IPS-NIHi7 (cell line): Measurements from ENCODE around the gene NSG1.

Experiments
- DNase-seq: peaks from one replicate; pipeline ENCODE4 v3.0.0; 2012; ENCODE audit warnings: mixed read lengths; ENCODE audit errors: extremely low spot score

Gene NSG1

DNA sequence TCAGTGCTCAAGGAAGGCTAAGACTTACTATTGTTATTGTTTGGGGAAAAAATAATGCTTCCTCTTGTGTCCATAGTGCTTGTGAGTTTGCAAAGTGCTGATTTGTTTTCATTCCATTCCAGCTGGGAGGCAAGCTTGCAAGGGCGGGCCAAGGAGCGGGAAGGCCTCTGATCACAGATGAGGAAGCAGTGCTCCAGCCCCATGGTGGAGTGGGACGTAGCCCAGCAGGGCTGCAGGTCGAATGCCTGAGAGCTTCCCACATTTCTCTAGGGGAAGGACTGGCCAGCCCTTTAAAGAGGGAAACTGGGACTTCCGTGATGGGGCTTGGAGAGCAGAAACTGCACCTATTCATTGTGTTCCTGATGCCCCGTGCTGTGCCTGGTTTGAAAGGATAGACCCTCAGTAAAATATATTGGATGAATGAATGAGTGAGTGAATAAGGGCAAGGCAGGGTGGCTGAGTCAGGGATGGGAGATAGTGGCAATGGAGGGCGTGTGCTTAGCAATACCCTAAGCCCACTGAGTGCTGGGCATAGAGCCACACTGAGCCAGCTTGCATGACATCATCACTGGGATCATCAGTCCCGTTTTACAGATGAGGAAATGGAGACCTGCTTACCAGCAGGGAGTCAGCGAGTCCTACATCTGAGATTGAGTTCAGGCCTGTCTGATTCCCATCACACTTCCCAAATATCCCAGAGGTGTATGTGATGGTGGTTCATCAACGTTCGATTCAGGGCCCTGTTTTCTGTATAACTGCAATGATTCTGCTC lies 17.9 kb upstream of the NSG1 start:
- no peak for DNase-seq

DNA sequence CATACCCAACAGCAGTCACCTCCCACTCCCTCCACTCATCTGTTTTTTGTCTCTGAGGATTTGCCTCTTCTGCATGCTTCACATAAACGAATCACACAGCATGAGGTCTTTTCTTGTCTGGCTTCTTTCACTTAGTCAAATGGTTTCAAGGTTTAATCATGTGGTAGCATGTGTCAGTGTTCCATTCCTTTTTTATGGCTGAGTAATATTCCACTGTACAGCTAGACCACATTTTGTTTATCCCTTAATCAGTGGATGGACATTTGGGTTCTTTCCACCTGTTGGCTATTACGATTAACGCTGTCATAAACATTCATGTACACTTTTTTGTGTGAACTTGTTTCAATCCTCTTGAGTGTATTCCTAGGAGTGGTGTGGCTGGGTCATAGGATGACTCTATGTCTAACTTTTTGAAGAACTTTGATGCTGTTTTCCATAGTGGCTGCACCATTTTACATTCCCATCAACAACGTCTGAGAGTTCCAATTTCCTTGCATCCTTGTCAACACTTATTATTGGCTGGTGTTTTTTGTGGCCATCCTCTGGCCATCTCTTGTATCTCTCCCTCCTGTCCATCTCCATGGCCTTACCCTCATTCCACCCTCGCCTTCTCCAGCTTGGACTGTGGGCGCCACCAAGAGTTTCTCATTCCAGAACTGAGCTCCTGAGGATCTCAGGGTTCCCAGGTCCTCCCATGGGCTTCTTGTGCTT lies 12.4 kb upstream of the NSG1 start:
- DNase-seq: no peak

DNA sequence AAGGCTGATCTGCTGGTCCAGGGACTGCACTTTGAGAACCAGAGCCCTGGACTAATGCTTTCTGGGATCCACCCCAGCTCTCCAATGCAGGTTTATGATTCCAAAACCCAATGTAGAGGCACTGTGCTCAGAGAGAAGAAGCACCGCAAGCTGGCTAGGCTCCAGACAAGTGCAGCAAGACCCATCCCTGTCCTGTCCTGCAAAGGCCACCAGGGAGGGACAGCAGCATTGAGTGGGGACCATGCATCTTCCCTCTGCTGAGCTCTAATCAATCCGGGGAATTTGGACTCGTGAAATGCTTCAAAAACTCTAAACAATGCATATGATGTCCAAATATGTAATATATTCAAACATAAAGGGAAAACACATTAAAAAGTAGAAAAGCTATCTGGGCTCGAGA lies 10.8 kb upstream of the NSG1 start:
- no peak for DNase-seq

DNA sequence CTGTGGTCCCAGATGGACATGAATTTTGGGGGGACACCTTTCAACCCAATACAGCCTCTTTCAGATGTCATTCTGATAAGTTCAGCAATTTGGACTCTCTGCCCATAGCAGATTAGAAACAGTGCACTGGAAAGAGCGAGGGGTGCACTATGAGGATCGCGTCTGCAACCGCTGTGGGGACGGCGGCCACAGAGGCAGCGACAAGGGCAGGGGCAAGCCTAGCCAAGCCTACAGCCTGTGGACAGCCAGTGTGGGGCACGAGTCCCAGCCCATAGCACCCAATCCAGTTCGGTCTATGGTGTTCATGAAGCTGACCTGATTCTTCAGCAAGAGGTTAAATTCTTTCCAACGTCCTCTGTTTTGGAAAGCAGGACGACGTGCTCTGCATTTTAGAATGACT lies 9.7 kb upstream of the NSG1 start:
- DNase-seq: no peak

DNA sequence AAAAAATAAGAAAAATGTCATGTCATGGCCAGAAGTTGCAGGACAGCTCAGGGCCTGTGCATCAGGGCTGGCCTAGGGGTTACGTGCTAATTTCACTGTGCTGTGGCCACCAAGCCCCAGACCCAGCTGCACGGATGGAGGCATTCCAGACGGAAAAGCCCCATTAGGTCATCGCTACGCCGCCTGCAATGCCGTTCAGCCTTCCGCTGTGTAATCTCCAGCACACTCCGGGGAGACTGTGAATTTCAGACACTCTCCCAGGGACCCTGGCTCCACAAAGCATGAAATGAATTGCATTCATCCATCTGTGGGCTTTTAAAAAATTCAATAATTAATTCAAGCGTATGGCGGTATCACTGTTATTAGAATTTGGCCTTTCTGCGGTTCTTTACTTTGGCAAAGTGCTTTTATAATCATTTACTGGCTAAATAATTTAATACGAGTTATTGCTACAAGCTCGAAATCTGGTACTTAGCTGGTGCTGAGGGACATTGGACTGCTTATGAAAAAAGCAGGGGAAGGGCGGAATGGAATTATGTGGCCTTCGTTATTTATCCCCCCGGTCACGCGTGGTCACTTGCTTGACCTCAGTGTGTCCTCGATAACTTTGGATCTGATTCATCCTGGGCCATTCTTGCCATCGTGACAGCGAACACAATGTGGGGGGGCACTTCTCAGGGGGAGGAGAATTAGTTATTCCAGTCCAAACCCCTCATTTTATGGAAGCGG lies 9.0 kb upstream of the NSG1 start:
- no peak for DNase-seq

DNA sequence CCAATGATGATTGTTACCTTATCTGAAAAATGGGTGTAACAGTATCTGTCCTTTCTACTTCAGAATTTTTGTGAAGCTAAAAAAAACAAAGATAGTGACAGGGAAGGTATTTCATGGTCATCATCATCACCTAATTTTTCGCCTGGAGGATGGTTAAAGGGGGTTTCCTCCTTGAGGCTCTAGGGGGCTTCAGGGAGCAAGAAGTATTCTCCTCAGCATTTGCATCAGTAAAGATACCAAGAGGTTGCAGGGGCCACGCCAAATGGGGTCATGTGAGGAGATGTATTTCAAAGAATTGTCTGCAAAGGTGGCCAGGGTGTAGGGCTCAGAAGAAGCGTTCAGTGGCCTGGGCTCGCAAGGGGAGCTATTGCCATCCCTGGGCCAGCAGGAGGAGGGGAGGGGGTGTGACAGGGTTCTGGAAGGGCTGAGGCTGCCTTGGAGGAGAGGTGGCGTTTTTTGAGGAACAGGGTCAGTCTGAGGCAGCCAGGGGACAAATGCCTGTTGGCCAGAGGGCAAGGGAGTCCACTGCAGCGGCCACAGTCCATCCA lies 7.3 kb upstream of the NSG1 start:
- peak; percentile 51 for DNase-seq

DNA sequence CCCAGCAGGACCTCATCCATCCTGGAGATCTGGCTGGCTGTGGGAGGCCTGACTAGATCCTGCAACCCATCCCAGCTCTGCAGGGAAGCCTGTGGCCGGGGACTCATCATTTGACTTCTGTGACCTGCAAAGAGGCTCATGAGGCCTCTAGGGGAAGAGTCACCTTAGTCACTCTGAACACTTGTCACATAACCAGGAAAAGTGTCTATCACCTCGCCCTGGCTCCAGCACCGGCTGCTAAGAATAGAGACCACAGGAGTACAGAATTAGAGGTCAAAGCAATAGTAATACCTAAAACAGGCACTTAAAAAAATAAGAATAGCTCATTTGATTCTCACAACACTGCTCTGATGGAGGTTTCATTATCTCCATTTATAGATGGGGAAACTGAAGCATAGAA lies 3.8 kb upstream of the NSG1 start:
- DNase-seq: no peak

DNA sequence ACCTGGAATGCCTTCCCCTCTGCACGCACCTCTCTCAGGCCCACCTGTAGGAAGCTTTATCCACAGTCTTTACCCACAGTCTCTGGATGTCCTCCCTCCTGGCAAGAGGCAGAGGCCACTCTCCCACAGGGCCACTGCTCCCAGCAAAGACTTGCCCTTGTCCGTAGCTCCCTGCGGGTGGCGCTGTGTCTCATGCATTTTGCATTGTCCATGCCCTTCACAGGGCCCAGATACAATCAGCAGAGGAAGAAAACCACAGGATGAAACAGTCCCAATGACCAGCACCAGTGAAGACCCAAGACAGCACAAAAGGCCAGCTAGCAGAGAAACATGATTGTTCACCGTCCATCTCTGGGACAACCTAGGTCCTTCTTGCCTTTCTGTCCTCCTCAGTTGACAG lies 2.1 kb upstream of the NSG1 start:
- peak; percentile 80 for DNase-seq

DNA sequence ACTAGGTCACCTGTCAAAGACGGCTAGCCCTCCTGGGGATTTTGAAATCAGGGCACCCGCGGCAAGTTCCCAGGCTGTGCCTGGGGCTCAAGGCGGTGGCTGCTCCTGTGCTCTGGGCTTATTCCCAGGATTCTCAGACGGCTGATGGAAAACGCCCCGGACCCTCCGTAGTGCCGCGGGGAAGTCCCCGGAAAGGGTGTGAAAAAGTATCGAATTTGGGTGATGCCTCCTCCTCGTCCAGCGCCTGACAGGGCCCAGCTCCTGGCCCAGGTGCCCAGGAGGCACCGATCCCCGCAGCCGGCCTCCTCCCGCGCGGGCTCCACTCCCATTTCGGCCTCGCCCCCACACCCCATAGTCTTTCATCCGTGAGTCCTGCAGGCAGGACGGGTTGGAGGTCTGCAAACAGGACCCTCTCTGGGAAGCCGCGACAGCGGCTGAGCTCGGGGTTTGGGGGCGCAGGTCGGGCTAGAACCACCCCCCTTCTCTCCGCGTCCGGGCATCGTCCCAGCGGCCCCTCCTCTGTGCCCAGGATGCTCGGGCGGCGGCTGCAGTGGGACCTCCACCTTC lies 1.1 kb upstream of the NSG1 start:
- no peak for DNase-seq

DNA sequence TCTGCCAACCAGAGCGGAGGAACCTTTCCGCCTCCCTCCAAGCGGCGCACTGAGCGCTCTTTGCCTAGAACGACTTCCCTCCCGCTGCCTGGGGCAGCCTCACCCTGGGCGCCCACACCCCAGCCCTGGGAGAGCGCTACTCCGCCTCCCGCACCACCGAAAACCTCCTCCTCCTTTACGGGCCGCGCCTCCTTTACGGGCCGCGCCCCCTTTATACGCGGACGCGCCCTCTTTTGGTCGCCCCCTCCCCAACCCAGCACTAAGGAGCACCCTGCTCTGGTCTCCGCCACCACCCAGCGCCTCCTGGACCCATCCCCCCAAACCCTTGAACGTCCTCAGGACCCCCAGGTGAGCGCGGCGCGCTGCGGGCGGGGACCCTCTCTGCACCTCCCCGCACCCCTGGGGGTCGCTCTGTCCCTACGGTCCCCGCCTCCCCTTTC lies 586 bp upstream of the NSG1 start:
- no peak for DNase-seq

DNA sequence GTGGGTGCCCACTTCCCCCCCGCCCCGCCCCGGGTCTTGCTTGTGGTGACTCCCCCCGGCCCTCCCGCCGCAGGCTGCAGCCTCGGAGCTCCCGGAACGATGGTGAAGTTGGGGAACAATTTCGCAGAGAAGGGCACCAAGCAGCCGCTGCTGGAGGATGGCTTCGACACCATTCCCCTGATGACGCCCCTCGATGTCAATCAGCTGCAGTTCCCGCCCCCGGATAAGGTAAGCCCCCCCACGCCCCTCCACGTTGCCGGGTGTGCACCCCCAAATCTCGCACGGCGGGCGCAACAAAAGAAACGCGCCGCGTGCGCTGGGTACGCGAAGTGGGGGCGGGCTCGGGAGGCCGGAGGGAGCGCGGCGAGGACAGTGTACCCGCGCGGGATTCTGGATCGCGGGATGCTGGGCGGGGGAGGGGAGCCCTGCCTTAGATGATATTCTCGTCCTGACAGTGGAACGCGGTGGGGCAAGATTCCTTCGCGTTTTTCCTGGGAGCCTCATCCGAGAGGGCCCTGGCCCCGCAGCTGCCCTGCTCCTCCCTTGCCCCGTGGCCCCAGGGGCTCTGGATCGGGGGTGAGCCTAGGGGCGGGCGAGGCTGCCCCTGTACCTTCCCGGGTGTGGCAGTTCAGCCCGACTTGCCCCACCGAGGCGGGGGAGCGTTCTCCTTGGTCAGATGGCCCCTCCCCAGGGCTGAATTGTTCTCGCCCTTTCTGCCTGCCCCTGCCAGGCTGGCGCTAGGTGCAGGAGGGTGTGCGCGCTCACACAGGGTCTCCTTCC lies 819 bp downstream of the NSG1 start:
- no peak for DNase-seq

DNA sequence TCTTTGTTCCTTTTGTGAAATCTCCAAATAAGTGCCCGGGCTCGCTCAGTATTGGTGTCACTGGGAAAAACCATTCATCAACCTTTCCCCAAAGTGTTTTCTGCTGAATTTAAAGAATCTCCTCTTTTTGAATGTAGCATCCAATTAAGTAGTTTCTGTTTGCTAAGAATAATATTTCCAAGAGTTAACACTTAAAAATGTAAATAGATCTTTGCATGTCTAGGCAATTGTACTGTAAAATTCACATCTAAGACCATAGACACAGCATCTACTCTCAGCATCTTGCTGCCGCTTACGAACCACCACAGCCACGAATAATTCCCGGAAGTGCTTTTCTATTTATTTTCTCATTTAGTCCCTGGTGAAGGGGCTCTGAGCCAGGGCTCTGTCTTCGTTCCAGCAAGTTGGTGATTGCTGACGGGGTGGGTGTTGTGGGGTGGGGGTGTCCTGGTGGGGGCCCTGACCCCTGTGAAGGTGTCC lies 1.4 kb downstream of the NSG1 start:
- no peak for DNase-seq

DNA sequence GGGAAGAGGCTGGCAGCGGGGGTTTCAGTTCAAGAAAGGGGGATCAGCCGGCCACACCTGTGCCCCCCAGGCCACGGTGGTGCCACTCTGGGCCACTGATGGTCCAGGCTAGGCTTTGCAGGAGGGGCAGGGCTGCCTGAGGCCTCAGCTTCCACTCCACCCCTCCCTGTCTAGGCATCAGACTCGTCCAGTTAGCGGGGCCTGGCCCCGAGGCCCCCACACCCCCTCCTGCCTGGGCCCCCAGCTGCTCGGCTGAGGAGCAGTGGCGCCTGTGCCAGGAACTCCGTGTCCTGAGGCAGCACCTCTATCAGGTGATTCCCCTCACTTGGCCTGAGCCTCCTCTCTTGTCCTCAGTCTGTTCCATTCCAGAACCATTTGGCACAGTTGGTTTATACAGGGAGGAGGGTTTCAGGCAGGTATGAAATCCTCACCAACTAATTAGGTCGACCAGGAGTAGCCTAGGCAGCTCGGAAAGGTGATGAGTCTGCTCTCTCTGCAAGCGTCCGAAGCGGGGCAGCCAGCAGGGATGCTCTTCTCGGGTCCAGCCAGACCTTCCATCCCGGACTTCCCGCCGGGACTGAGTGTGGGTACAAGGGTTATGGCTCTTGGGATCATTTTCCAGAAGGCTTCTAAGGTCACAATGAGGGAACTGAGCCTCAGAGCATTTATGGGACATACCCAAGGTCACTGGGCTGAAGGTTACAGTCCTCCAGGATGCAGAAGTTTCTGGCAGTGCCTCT lies 2.1 kb downstream of the NSG1 start:
- no peak for DNase-seq

DNA sequence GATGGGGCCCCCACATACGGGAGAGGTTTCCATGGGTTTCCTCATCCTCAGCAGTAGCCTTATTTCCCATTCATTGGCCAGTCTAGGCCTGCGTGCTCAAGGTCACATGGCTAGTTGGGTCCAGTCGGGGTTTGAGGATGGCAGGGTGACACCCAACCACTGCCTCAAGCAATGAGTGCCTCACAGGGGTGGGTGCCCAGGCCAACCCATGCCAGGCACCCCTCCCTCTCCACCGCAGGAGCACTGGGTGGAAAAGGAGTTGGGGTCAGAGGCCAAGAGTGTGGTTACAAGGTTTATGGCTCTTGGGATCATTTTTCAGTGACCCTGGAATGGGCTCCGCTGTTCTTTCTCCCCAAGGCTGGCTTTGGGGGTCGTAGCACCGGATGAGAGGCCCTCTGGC lies 3.1 kb downstream of the NSG1 start:
- no peak for DNase-seq

DNA sequence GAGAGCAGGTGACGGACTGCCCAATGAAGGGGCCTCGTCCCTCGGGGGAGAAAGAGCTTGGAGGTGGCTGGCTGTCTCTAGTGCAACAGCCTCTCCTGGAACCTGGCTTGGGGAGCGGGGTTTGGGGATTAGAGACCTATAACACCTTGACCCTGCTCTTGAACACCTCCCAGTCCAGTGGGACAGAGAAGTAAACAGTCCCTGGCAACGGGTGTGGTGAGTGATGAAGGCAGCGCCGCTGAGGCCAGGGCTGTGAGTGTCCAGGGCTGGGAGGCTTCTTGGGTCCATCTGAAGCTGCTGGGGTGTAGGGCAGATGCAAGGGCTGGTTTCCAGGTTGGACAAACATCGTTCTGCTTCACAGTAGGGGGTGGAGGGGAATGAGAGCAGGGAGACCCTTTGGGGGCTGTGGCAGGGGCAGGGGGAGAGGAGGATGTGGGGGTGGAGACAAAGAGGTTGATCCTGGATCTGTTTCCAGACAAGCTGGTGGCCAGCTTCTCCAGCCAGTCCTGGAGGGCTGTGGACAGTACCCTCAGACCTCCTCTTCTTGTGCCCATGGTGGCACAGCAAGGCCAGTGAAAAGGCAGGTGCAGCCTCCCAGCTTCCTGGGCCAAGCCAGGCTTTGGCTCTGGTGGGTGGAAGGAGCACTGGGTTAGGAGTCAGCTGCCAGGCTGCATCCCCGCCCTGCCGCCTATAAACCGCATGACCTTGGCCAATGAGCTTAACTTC lies 3.8 kb downstream of the NSG1 start:
- DNase-seq: no peak

DNA sequence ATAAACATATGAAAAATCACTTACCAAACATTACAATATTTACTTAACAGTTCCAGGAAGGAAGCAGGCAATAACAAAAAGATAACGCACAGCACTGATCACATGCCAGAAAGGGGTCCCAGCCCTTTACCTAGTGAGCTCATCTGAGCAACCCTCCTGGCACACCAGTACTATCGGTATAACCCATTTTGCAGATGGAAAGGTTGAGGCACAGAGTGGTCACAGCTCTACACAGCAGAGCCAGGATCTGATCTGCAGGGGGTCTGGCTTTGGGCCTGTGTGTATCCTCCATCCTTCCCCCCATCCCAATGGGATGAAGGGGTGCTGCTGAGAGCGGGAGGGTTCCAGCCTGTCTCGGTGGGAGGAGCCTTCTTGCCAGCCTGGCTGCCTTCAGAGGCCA lies 5.0 kb downstream of the NSG1 start:
- DNase-seq: no peak

DNA sequence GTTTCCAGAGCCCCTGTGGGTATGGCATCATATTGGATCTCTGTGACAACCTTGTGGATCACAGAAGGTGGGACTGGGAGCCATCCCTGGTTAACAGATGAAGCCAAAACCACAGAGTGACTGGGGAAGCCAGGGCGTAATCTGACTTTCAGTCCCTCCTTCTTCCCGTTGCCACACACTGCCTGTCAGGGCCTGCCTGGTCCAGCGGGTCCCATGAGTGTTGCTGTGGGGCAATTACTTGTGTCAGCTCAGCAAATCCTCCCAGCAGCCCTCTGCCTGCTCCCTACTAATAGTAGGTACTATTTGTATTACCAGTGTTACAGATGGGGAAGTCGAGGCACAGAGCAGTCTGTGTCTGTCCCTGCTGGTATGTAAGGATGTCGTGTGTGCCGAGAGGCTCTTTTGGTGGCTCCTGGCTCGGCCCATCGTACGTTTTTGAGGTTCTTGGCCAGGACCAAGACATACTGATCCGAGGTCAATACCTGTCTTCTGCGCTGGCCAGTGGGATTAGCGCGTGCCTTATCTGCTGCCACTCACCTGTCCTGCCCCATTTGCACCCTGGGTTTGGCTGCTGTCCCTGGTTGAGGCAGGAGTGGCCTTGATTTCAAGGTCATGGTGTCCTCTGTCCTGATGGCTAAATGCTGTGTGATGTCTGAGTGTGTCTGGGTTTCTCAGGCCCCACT lies 5.7 kb downstream of the NSG1 start:
- no peak for DNase-seq

DNA sequence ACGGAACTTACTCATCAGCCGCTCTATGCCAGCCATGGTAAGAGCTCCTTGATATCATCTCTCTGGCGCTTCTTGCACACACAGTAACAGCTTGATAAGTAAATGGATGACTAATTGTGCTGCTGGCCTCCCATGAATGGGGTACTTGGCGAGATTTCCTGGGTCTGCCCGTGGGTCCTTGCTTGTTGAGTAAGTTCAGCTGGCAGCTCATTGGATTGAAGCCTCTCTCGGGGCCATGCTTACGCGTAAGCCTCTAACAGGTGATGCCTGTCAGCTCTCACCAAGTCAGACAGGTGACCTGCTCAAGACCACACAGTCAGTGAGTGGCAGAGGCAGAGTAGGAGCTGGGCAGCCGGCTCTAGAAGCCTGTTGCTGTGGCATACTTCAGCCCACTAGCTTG lies 7.7 kb downstream of the NSG1 start:
- no peak for DNase-seq

DNA sequence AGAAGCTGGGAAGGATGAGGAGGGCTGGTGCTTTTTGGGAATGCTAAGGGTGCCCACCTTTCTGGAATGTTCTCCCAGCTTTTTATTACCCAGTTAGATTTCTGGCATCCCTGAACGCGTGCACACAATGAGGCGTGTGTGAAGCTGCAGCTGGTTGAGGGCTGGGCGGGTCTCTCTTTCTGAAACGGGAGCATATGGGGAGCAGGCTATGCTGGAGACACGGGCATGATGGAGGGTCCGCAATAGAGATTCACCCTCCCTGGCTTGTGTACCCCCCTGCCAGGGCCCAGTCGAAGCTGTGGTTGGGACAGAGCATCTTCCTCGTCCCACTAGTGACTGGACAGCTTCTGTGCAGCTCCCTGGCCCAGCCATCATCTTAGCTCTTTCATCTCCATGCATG lies 8.5 kb downstream of the NSG1 start:
- no peak for DNase-seq
